GM19463 (cell line): Measurements from ENCODE around the gene IL32.
A peak's percentile ranks its signal among the peaks of the same experiment; 100 is the strongest.
"Not testable (repeated sequence)": the region's sequence is repeated elsewhere in the genome, so short reads cannot be mapped to it uniquely, and the experiment has no call there.

Experiments
- ATAC-seq: cut with Tn5 transposase; IDR thresholded peaks from one replicate; pipeline ENCODE4 v1.9.1; 2021; ENCODE audit warnings: mild to moderate bottlenecking, moderate library complexity; ENCODE audit not compliant: unreplicated experiment

Gene IL32

GRCh38 chr16:3051009-3051408, 14.4 kb upstream of the IL32 start:
- ATAC-seq: no peak

- ATAC-seq: no peak
Observed at GRCh38 chr16:3051494-3051893, 13.9 kb upstream of the IL32 start.

GRCh38 chr16:3052571-3053329, 12.7 kb upstream of the IL32 start:
- not testable (repeated sequence) for ATAC-seq

GRCh38 chr16:3053330-3053710, 12.1 kb upstream of the IL32 start:
- ATAC-seq: not testable (repeated sequence)

- no peak for ATAC-seq
Observed at GRCh38 chr16:3054965-3055733, 10.3 kb upstream of the IL32 start.

GRCh38 chr16:3055734-3056115, 9.7 kb upstream of the IL32 start:
- ATAC-seq: not testable (repeated sequence)

- no peak for ATAC-seq
Observed at GRCh38 chr16:3056336-3057180, 8.9 kb upstream of the IL32 start.

GRCh38 chr16:3057181-3058138, 8.0 kb upstream of the IL32 start:
- no peak for ATAC-seq

GRCh38 chr16:3058139-3059030, 7.1 kb upstream of the IL32 start:
- peak; percentile 23 for ATAC-seq

GRCh38 chr16:3059041-3059722, 6.3 kb upstream of the IL32 start:
- peak; percentile 83 for ATAC-seq

GRCh38 chr16:3059723-3060242, 5.7 kb upstream of the IL32 start:
- no peak for ATAC-seq

GRCh38 chr16:3060339-3061127, 4.9 kb upstream of the IL32 start:
- no peak for ATAC-seq

GRCh38 chr16:3062553-3062952, 2.9 kb upstream of the IL32 start:
- ATAC-seq: no peak

GRCh38 chr16:3063625-3064386, 1.6 kb upstream of the IL32 start:
- no peak for ATAC-seq

- ATAC-seq: peak; percentile 12
Observed at GRCh38 chr16:3065742-3066439, 451 bp downstream of the IL32 start.

- ATAC-seq: no peak
Observed at GRCh38 chr16:3066440-3066748, 954 bp downstream of the IL32 start.

GRCh38 chr16:3068487-3068886, 3.0 kb downstream of the IL32 start:
- ATAC-seq: no peak
